ENCODE results near the gene PARD3B.

GRCh38 chr2:204737296-204737695 lies 192.0 kb downstream of the PARD3B start:
- TF ChIP-seq EZH2 (IDR thresholded peaks at IDR 0.05; ENCODE audit: low read length, missing control alignments) (no peak), CTCF (conservative IDR thresholded peaks at IDR 0.05 in 1 of 2, IDR thresholded peaks at IDR 0.05 in 1 of 2; ENCODE audit: low read depth in 1 of 2, low read length in 2 of 2) (no peak)

Measured in fibroblast of lung (primary cell).